Neural cell (in vitro differentiated cells): ENCODE data around the gene PLEKHA4. TPM values are rescaled to one million over a fixed set of nuclear protein-coding genes. Genes with fewer than 3 reads are reported as not detected.

Source experiments
- H2AFZ ChIP-seq: fragments of 200-600, 300-800 bp; sonication (generic), shearing (Covaris generic); 2 replicates; pipeline ENCODE4 v1.6.0; 2014; ENCODE audit warnings: low read depth, mild to moderate bottlenecking, antibody characterized with exemption, low read length, moderate library complexity
- H3F3A ChIP-seq: fragments of 200-600 bp; shearing (Covaris generic); 2 replicates; pipeline ENCODE4 v1.6.1; 2016; ENCODE audit warnings: mild to moderate bottlenecking, moderate library complexity, mixed read lengths, antibody characterized with exemption, low read length; ENCODE audit not compliant: insufficient read depth, poor library complexity, severe bottlenecking
- H3K27ac ChIP-seq: fragments of 200-600, 300-800 bp; sonication (generic), shearing (Covaris generic); 2 replicates; pipeline ENCODE4 v1.5.1; 2014; ENCODE audit warnings: mild to moderate bottlenecking, low read length, moderate library complexity
- H3K27me3 ChIP-seq: fragments of 300-800, 200-600 bp; sonication (generic), shearing (Covaris generic); 2 replicates; pipeline ENCODE4 v1.6.0; 2014; ENCODE audit warnings: mild to moderate bottlenecking, low read depth, low read length, moderate library complexity; ENCODE audit not compliant: insufficient read depth
- H3K36me3 ChIP-seq: fragments of 300-800, 200-600 bp; sonication (generic), shearing (Covaris generic); 2 replicates; pipeline ENCODE4 v1.5.1; 2014; ENCODE audit warnings: mild to moderate bottlenecking, antibody characterized with exemption, low read length, moderate library complexity; ENCODE audit not compliant: insufficient read depth
- H3K4me2 ChIP-seq: fragments of 300-800, 200-600 bp; sonication (generic), shearing (Covaris generic); 2 replicates; pipeline ENCODE4 v1.6.0; 2014; ENCODE audit warnings: mild to moderate bottlenecking, low read length
- H3K4me3 ChIP-seq: fragments of 300-800, 200-600 bp; sonication (generic), shearing (Covaris generic); 2 replicates; pipeline ENCODE4 v1.5.1; 2014; ENCODE audit warnings: mild to moderate bottlenecking, low read length, moderate library complexity
- H3K79me2 ChIP-seq: fragments of 200-600 bp; shearing (Covaris generic); replicated peaks from 2 replicates; pipeline ENCODE4 v1.6.0; 2014; ENCODE audit warnings: mild to moderate bottlenecking, low read length, moderate library complexity; ENCODE audit not compliant: insufficient read depth
- H3K9ac ChIP-seq: fragments of 300-800, 200-600 bp; sonication (generic), shearing (Covaris generic); 2 replicates; pipeline ENCODE4 v1.6.1; 2016; ENCODE audit warnings: mild to moderate bottlenecking, low read length, mixed read lengths
- H3K9me2 ChIP-seq: fragments of 200-600 bp; shearing (Covaris generic); 2 replicates; pipeline ENCODE4 v1.6.1; 2016; ENCODE audit warnings: mild to moderate bottlenecking, low read length, mixed read lengths; ENCODE audit not compliant: insufficient read depth
- H3K9me3 ChIP-seq: fragments of 200-600, 300-800 bp; sonication (generic), shearing (Covaris generic); 2 replicates; pipeline ENCODE4 v1.6.1; 2016; ENCODE audit warnings: mild to moderate bottlenecking, mixed run types, low read length, moderate library complexity, mixed read lengths
- H4K20me1 ChIP-seq: fragments of 200-600 bp; shearing (Covaris generic); 2 replicates; pipeline ENCODE4 v1.6.1; 2016; ENCODE audit warnings: mild to moderate bottlenecking, mixed run types; ENCODE audit not compliant: insufficient read depth
- CTCF ChIP-seq: fragments of 450-650 bp; IDR thresholded peaks from 2 replicates; pipeline ENCODE4 v1.5.1; 2014; ENCODE audit warnings: antibody characterized with exemption, mild to moderate bottlenecking, moderate library complexity; ENCODE audit not compliant: poor library complexity, severe bottlenecking
- EP300 ChIP-seq: fragments of 450-650 bp; conservative IDR thresholded peaks from 2 replicates; pipeline ENCODE4 v1.6.1; 2014; ENCODE audit warnings: antibody characterized with exemption, mild to moderate bottlenecking, moderate library complexity; ENCODE audit not compliant: poor library complexity, severe bottlenecking
- EZH2 ChIP-seq: fragments of 200-600, 300-800 bp; shearing (Covaris generic), sonication (generic); IDR thresholded peaks from 2 replicates; pipeline ENCODE4 v1.6.1; 2014; ENCODE audit warnings: antibody characterized with exemption, low read length, borderline replicate concordance, mild to moderate bottlenecking; ENCODE audit not compliant: insufficient read depth, poor library complexity, severe bottlenecking
- MXI1 ChIP-seq: fragments of 450-650 bp; conservative IDR thresholded peaks from 2 replicates; pipeline ENCODE4 v1.6.1; 2014; ENCODE audit warnings: antibody characterized with exemption, mild to moderate bottlenecking; ENCODE audit not compliant: poor library complexity, severe bottlenecking
- POLR2AphosphoS5 ChIP-seq: IDR thresholded peaks from 2 replicates; pipeline ENCODE4 v1.6.1; 2012
- RAD21 ChIP-seq: fragments of 450-650 bp; conservative IDR thresholded peaks from 2 replicates; pipeline ENCODE4 v1.6.1; 2014; ENCODE audit warnings: antibody characterized with exemption, mild to moderate bottlenecking, moderate library complexity
- REST ChIP-seq: IDR thresholded peaks from 2 replicates; pipeline ENCODE4 v1.6.1; 2012; ENCODE audit warnings: borderline replicate concordance
- SMC3 ChIP-seq: fragments of 450-650 bp; conservative IDR thresholded peaks from 2 replicates; pipeline ENCODE4 v1.6.1; 2014; ENCODE audit warnings: antibody characterized with exemption, mild to moderate bottlenecking, moderate library complexity; ENCODE audit not compliant: poor library complexity
- TAF1 ChIP-seq: IDR thresholded peaks from 2 replicates; pipeline ENCODE4 v1.6.1; 2012; ENCODE audit warnings: low read depth
- polyA plus RNA-seq: library from polyadenylated mRNA; depleted of rRNA; stranded (reverse); fragments of >200 nt; gene quantifications from 2 replicates; pipeline ENCODE4 v1.2.3, GENCODE V29; 2014

The PLEKHA4 gene
- polyA plus RNA-seq, 1 donor from 2014 or later: not detected

- no peak overlapping the region for H3K4me3 ChIP-seq
- H2AFZ ChIP-seq: no peak overlapping the region
- H3K27me3 ChIP-seq: no peaks in the 10 kb centered on the region
- no peaks in the 10 kb centered on the region for H3K9me2 ChIP-seq
- no peaks in the 10 kb centered on the region for H3K79me2 ChIP-seq
- H3K36me3 ChIP-seq: no peaks in the 10 kb centered on the region
- H3K4me2 ChIP-seq: no peak overlapping the region
- no peaks in the 10 kb centered on the region for H3F3A ChIP-seq
- H4K20me1 ChIP-seq: no peaks in the 10 kb centered on the region
- H3K27ac ChIP-seq: no peak overlapping the region
- no peaks in the 10 kb centered on the region for H3K9me3 ChIP-seq
- TF ChIP-seq RAD21: no peak
- no peak overlapping the region for H3K9ac ChIP-seq
These were observed 50.8 kb downstream of the PLEKHA4 start for GRCh38 chr19:48817585-48818124.

GRCh38 chr19:48815870-48816501 is 52.4 kb downstream of the PLEKHA4 start:
- Histone ChIP-seq H3K9ac (no peak overlapping the region), H3F3A (no peaks in the 10 kb centered on the region), H3K4me2 (no peak overlapping the region), H3K4me3 (no peak overlapping the region), H3K27ac (no peak overlapping the region), H3K79me2 (no peaks in the 10 kb centered on the region), H3K27me3 (no peaks in the 10 kb centered on the region), H2AFZ (no peak overlapping the region), H3K36me3 (no peaks in the 10 kb centered on the region), H4K20me1 (no peaks in the 10 kb centered on the region), H3K9me2 (no peaks in the 10 kb centered on the region), H3K9me3 (no peaks in the 10 kb centered on the region)
- TF ChIP-seq RAD21: no peak
- no peak for TF ChIP-seq MXI1
- TF ChIP-seq REST: no peak
- no peak for TF ChIP-seq EP300
- TF ChIP-seq POLR2AphosphoS5: no peak
- no peak for TF ChIP-seq TAF1
- TF ChIP-seq SMC3: no peak
- no peak for TF ChIP-seq CTCF
- TF ChIP-seq EZH2: no peak
